Astrocyte (in vitro differentiated cells and primary cell): ENCODE measurements around the gene PSD.

Experiments
- CTCF ChIP-seq: IDR thresholded peaks from 2 replicates; pipeline ENCODE4 v1.5.1; 2011; ENCODE audit warnings: low read depth, mild to moderate bottlenecking, inconsistent platforms, low read length, moderate library complexity; ENCODE audit not compliant: insufficient read depth
- EZH2 ChIP-seq: IDR thresholded peaks from 2 replicates; pipeline ENCODE4 v1.6.1; 2012; ENCODE audit warnings: mild to moderate bottlenecking, low read length, inconsistent platforms; ENCODE audit not compliant: insufficient read depth

- TF ChIP-seq CTCF = no peak
- no peak for TF ChIP-seq EZH2
Measured at GRCh38 chr10:102449321-102450123, 30.9 kb upstream of the PSD start.
